Measurements from ENCODE around the gene CCDC88C.

Gene CCDC88C

DNA sequence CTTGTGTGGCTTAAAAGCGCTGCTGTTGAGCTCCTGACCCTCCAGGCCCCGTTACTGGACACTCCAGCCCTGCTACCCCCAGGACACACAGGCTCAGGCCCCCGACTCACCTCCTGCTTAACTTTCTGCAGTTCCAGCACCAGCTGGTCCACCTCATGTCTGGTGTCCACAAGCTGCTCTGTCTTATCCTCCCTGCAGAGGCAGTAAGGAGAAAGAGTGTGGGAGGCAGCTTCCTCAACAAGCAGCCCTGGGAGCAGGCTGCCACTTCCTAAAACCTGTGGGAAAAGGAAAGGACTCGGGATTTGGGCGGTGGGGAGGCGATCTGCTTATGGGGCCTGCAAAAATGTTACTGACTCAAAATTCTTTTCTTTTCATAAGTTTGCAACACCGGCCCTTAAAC, 79.2 kb downstream of the CCDC88C start:
- no peak for DNase-seq (ENCODE audit: low spot score)
- Mint-ChIP-seq H3K4me1 (ENCODE audit: low read depth) (peaks cover 6% of the 10 kb centered on the region), H3K9me3 (no peaks in the 10 kb centered on the region), H3K36me3 (ENCODE audit: low read depth) (peaks cover 48% of the 10 kb centered on the region), H3K27me3 (ENCODE audit: low read depth) (no peaks in the 10 kb centered on the region), H3K4me3 (no peak overlapping the region), H3K27ac (no peak overlapping the region)

DNA sequence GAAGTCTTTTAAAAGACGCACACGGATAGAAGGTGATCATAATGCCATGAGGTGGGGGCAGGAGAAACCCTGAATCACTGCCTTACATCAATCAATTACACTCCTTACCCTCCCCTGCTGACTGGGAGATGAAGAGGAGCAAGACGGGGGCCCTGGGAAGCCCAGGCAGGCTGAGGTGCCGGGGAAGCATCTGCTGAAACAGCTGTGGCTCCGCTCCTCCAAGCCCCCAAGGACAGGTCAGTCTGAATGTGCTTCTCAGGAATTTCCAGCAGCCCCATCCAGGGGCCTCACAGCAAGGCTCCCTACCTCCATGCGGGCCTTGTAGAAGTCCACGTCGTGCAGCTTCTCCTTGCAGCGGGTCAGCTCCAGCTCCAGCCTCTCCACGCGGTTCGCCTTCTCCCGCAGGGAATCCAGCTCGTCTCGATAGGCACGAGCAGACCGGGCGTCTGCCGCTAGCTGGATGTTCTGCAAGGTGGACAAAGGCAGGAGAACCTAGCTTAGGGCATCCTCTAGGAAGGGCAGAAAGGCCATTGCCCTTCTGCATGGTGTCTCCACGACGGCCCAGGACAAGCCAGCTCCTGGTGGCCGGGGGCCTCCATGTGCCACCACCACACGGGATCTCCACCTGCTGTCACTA, 79.8 kb downstream of the CCDC88C start:
- Mint-ChIP-seq H3K36me3 (ENCODE audit: low read depth) (peaks cover 50% of the 10 kb centered on the region), H3K4me3 (no peak overlapping the region), H3K27me3 (ENCODE audit: low read depth) (no peaks in the 10 kb centered on the region), H3K27ac (no peak overlapping the region), H3K9me3 (no peaks in the 10 kb centered on the region), H3K4me1 (ENCODE audit: low read depth) (peaks cover 6% of the 10 kb centered on the region)
- DNase-seq (ENCODE audit: low spot score): no peak

DNA sequence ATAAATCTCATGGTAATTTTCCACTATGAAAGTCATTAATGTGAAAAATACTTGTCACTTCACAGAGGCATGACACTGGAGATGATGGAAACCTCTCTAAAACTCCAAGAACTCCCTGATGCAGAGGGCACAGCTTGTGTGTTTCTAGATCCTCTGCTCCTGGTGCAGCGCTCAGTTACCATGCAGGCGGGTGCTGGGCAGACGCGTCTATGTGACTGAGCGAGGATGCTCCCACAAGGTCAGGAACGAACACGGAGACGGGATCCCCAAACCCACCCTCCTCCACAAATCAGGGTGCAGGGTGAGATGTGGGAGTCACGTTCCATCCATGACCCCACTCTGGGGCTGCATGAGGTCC, 81.5 kb downstream of the CCDC88C start:
- H3K36me3 Mint-ChIP-seq (ENCODE audit: low read depth): peaks cover 46% of the 10 kb centered on the region
- no peaks in the 10 kb centered on the region for H3K9me3 Mint-ChIP-seq
- H3K27ac Mint-ChIP-seq: no peak overlapping the region

DNA sequence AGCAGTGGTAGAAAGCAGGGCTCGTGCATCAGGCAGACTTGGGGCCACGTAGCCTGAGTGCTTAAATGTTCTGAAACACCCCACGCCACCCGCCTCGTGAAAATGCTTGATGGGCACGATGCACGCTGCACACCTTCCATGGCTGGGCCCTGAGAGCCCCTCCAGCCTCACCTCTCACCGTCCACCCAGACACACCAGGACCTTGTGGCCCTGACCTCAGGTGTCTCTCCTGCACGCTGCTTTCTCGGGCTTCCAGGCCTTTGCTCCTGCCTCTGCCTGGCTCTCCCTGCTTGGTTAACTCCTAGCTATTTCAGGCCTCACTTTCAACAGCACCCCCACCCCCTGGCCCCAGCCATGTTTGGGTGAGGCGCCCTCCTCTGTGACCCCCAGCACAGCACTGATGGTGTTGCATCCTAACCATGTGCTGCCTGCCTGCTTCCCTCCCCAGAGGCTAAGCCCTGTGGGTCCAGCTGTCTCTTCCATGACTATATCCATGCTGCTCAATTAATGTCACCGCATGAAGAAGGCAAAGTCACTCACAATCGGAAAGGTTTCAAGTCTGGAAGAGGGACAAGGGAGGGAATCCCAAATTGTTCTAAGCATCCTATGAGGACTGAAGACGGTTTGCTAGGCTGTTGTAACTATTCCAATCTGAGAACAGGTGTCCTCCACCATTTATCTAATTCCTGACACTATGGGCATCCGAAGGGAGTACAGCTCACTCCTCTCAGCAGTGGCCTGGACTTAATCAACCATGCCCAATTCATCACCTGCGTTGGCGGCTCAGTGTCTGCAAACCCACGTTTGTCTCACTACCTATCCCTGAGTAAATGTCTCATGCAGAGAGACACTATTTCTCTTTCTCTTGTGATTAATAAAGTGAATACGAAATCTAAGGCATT, 82.2 kb downstream of the CCDC88C start:
- Mint-ChIP-seq H3K27me3 (ENCODE audit: low read depth) (no peaks in the 10 kb centered on the region), H3K27ac (no peak overlapping the region), H3K4me3 (no peak overlapping the region), H3K36me3 (ENCODE audit: low read depth) (peaks cover 51% of the 10 kb centered on the region), H3K9me3 (no peaks in the 10 kb centered on the region), H3K4me1 (ENCODE audit: low read depth) (peaks cover 27% of the 10 kb centered on the region)
- no peak for DNase-seq (ENCODE audit: low spot score)

More for the DNA sequence above, 81.5 kb downstream of the CCDC88C start:
- no peak for DNase-seq (ENCODE audit: low spot score)
- Mint-ChIP-seq H3K4me3 (no peak overlapping the region), H3K4me1 (ENCODE audit: low read depth) (peaks cover 21% of the 10 kb centered on the region), H3K27me3 (ENCODE audit: low read depth) (no peaks in the 10 kb centered on the region)

DNA sequence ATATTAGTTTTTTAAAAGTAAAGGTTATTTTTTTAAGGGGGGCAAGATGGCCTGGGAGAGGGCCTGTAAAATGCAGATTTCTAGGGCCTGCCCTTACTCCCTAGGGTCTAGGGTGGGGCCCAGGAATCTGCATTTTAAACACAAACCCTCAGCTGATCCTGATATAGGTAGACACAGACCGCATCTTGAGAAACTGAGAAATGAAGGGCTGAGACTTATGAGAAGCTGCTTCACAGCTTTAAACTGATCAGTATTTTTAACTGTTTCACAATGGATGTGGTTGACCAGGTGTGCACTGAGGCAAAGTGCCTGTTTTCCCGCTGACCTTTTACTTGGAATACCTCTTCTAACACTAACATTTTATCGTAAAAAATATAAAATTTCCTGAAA, 84.0 kb downstream of the CCDC88C start:
- Mint-ChIP-seq H3K27ac (no peak overlapping the region), H3K9me3 (no peaks in the 10 kb centered on the region), H3K27me3 (ENCODE audit: low read depth) (no peaks in the 10 kb centered on the region), H3K4me3 (no peak overlapping the region), H3K36me3 (ENCODE audit: low read depth) (peaks cover 40% of the 10 kb centered on the region), H3K4me1 (ENCODE audit: low read depth) (peaks cover 36% of the 10 kb centered on the region)
- no peak for DNase-seq (ENCODE audit: low spot score)

DNA sequence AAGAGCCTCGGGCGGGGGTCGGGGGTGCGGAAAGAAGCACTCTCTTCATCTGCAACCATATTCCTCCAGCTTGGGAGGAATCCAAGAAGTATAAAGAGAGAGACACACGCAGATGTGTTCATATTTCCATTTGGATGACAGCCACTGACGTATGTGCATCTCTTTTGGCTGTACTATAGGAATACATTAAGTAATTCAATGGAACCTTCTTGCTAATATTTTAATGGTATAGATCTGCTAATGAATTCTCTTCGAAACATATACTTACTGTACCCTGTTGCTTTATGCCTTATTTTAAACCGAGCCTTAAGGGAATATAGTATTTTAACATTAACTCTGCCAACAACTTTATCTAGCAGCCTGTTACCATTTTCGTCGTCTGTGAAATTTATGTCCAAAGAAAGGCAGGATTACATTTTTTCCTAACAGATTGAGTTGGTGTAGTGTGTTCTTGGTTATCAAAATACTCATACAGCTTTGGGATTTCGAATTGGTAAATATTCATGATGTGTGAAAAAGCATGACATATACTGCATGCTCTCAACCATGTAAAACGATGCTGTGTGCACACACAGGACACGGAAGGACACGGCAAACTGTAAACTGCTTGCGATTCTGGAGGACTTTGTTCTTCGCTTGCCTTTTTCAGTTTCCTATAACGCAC, 84.5 kb downstream of the CCDC88C start:
- DNase-seq (ENCODE audit: low spot score): no peak
- Mint-ChIP-seq H3K4me1 (ENCODE audit: low read depth) (peaks cover 36% of the 10 kb centered on the region), H3K9me3 (no peaks in the 10 kb centered on the region), H3K27me3 (ENCODE audit: low read depth) (no peaks in the 10 kb centered on the region), H3K27ac (no peak overlapping the region), H3K36me3 (ENCODE audit: low read depth) (peaks cover 37% of the 10 kb centered on the region), H3K4me3 (no peak overlapping the region)

DNA sequence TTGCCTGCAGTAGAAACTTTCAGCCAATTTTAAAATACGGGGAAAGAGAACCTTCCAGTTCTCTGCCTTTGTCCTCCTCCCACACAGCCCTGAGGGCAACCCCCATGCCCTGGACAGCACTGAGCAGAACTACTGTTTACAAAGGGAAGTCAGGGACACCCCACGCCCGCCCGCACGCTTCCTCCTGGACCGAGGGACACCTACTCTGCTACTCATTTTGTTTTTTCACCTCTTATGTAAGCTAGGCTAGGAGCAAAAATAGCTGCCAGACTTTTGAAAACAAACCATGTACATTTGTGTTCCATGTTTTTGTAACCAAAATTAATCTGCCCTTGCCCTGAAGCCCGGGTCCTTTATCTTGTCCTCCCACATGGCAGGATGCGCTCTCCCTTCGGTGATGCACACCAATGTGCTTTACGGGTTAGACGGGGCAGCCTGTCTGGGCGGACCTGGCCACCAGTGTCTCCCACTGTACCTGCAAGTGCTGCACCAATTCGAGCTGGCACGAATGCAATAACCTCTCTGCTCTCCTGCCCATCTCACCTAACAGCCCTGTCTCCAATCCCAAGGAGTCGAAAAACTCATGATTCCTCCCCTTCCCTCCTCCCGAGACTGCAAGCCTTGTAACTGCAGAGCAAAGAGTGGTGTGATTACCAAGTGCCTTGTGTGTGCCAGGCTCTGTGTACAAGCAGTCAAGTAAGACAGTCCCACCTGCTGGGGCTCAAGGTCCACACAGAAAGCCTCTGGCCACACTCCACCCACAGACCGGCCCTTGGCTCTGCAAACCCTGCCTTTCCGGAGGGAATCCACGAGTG, 85.2 kb downstream of the CCDC88C start:
- H3K36me3 Mint-ChIP-seq (ENCODE audit: low read depth): peaks cover 44% of the 10 kb centered on the region
- peaks cover 43% of the 10 kb centered on the region for H3K4me1 Mint-ChIP-seq (ENCODE audit: low read depth)
- no peak for DNase-seq (ENCODE audit: low spot score)
- peak overlapping the region; percentile 10 for H3K4me3 Mint-ChIP-seq
- peak overlapping the region; percentile 21 for H3K27ac Mint-ChIP-seq
- no peaks in the 10 kb centered on the region for H3K27me3 Mint-ChIP-seq (ENCODE audit: low read depth)
- H3K9me3 Mint-ChIP-seq: no peaks in the 10 kb centered on the region

DNA sequence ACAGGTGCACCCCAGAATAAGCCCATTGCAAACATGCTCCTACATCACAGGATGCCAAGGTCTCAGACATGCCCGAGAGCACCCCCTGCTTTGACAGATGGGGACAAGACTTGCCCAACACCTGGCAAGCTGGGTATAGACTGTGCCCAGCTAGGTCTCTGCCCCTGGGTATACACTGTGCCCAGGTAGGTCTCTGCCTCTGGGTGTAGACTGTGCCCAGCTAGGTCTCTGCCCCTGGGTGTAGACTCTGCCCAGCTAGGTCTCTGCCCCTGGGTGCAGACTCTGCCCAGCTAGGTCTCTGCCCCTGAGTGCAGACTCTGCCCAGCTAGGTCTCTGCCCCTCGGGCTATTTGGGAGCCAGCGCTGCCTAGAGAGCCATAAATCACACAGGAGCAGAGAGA, 85.9 kb downstream of the CCDC88C start:
- Mint-ChIP-seq H3K9me3 (no peaks in the 10 kb centered on the region), H3K36me3 (ENCODE audit: low read depth) (peaks cover 49% of the 10 kb centered on the region), H3K4me1 (ENCODE audit: low read depth) (peaks cover 49% of the 10 kb centered on the region), H3K27me3 (ENCODE audit: low read depth) (no peaks in the 10 kb centered on the region), H3K4me3 (no peak overlapping the region), H3K27ac (peak overlapping the region; percentile 76)
- no peak for DNase-seq (ENCODE audit: low spot score)

DNA sequence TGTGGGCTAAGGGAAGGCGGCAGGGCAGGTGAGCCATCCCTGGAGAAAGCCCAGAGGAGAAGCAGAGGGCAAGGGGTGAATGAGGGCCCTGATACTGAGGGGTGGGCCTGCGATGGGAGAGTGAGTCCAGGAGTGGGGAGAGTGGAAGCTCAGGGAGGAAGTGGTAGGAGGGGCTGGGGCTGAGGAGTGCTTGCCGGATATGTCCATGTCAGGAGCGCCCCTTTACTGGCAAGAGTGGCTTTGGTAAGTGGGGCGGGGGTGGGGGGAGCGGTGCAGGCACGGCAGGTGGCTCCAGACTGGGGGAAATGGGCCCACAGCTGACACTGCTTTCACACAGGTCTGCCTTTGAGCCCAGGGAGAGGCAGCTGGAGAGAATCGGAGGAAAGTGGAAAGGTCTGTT, 86.8 kb downstream of the CCDC88C start:
- Mint-ChIP-seq H3K36me3 (ENCODE audit: low read depth) (peaks cover 54% of the 10 kb centered on the region), H3K4me1 (ENCODE audit: low read depth) (peaks cover 51% of the 10 kb centered on the region), H3K9me3 (no peaks in the 10 kb centered on the region), H3K4me3 (peak overlapping the region; percentile 42), H3K27me3 (ENCODE audit: low read depth) (no peaks in the 10 kb centered on the region), H3K27ac (peak overlapping the region; percentile 76)
- DNase-seq (ENCODE audit: low spot score): no peak

DNA sequence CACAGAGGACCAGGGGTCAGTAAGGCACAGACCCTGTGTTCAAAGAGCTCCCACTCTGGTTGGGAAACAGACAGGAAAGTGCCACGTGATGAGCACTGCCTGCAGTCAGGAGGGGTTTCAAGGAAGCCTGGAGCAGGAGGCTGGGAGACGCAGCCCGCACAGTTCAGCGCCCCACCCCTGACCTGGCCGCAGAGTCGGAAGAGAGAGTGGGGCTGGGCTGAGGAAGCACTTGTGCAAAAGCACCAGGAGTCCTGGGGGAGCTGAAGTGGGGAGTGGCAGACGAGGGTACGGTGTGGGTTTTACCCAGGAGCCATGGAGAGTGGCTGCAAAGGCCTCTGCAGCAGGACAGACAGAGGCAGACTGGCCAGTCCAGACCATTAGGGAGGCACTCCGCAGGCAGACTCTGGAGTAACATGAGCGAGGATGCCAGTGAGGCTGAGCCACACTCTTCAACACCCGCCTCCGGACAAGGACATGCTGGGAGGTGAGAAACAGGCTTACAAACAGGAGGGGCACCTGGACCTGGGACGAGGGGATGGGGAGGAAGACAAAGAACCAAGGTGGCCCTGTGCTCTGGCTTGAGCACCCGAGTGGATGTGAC, 87.4 kb downstream of the CCDC88C start:
- H3K27me3 Mint-ChIP-seq (ENCODE audit: low read depth): no peaks in the 10 kb centered on the region
- DNase-seq (ENCODE audit: low spot score): no peak
- no peaks in the 10 kb centered on the region for H3K9me3 Mint-ChIP-seq
- H3K4me3 Mint-ChIP-seq: no peak overlapping the region
- peaks cover 55% of the 10 kb centered on the region for H3K36me3 Mint-ChIP-seq (ENCODE audit: low read depth)
- H3K4me1 Mint-ChIP-seq (ENCODE audit: low read depth): peaks cover 53% of the 10 kb centered on the region
- peak overlapping the region; percentile 76 for H3K27ac Mint-ChIP-seq

DNA sequence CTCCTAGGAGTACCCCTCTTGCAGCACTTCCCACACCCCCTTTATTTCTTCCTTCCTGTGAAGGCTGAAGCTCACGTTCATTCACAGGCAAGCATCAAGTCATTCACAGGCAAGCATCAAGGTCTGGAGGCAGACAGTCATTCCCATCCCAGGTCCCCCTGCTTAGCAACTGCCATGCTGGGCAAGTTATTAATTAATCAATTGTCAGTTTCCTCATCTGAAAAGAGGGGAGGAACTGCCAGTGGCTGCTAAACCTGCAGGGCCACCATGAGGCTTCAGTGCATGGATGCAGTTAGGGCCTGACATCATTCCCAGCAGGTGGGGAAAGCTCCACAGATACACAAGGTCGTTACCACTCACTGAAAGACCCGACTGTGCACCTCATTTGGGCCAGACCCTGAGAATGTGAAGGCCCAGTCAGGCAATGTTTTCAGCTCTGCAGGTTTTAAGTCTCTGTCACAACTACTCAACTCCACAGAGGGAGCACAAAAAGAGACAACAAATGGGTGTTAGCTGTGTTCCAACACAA, 88.1 kb downstream of the CCDC88C start:
- DNase-seq (ENCODE audit: low spot score): no peak
- Mint-ChIP-seq H3K36me3 (ENCODE audit: low read depth) (peaks cover 58% of the 10 kb centered on the region), H3K9me3 (no peaks in the 10 kb centered on the region), H3K27ac (peak overlapping the region; percentile 76), H3K4me3 (no peak overlapping the region), H3K4me1 (ENCODE audit: low read depth) (peaks cover 59% of the 10 kb centered on the region), H3K27me3 (ENCODE audit: low read depth) (no peaks in the 10 kb centered on the region)

DNA sequence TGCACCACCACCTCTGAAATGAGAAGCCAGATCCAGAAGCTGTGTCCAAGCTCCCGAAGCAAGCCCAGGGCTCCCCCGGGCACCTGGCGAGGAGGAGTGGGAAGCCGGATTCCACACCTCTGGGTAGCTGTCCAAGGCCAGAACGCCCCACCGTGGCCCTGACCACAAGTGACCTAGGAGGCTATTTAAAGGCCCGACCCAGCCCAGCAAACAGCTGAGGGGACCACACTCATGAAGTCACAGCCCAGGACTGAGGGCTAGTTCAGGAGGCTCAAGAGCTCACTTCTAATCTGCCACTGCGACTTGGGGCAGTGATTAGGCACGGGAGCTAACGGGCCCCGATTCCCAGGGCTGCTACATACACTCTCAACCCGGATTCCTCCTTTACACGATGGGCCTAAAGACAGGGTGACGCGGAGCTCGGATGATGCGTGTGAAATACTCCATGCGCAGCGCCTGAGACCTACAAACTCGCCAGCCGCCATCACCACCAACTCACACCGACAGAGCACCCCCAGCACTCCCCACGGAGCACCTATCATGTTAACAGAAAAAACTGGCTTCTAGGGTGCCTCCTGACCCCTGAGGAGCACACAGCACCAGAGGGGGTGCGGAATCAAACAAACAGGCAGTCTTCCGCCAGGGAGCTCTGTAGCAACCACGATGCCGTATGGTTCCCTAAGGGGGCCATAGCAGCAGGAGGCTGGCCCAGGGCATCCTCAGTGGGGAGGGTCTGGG, 89.1 kb downstream of the CCDC88C start:
- no peaks in the 10 kb centered on the region for H3K27me3 Mint-ChIP-seq (ENCODE audit: low read depth)
- no peaks in the 10 kb centered on the region for H3K9me3 Mint-ChIP-seq
- peak overlapping the region; percentile 53 for H3K27ac Mint-ChIP-seq
- no peak for DNase-seq (ENCODE audit: low spot score)
- H3K4me1 Mint-ChIP-seq (ENCODE audit: low read depth): peaks cover 65% of the 10 kb centered on the region
- H3K4me3 Mint-ChIP-seq: no peak overlapping the region
- peaks cover 68% of the 10 kb centered on the region for H3K36me3 Mint-ChIP-seq (ENCODE audit: low read depth)

Measured in T-helper 2 cell treated with Interferon-gamma antibody and Interleukin-4, amounts not matched to agents 5 μg/mL and 100 μg/mL, for 36 hours (primary cell).